ENCODE measurements around the gene JPH2.

DNA sequence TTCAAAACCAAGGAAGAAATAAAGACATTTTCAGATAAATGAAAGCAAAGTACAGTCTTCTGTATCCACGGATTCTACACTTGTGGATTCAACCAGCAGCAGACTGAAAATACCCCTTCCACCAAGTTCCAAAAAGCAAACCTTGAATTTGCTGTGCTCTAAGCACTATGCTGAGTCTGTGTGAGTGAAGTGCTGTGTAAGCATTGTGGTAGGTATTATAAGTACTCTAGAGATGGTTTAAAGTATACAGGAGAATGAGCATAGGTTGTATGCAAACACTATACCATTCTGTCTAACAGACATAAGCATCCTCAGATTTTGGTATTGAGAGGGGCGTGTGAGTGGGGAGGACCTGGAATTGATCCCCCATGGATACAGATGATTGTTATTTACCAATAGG, 14.0 kb upstream of the JPH2 start:
- TF ChIP-seq, protein P1, sequence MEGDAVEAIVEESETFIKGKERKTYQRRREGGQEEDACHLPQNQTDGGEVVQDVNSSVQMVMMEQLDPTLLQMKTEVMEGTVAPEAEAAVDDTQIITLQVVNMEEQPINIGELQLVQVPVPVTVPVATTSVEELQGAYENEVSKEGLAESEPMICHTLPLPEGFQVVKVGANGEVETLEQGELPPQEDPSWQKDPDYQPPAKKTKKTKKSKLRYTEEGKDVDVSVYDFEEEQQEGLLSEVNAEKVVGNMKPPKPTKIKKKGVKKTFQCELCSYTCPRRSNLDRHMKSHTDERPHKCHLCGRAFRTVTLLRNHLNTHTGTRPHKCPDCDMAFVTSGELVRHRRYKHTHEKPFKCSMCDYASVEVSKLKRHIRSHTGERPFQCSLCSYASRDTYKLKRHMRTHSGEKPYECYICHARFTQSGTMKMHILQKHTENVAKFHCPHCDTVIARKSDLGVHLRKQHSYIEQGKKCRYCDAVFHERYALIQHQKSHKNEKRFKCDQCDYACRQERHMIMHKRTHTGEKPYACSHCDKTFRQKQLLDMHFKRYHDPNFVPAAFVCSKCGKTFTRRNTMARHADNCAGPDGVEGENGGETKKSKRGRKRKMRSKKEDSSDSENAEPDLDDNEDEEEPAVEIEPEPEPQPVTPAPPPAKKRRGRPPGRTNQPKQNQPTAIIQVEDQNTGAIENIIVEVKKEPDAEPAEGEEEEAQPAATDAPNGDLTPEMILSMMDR (IDR thresholded peaks at IDR 0.05; ENCODE audit: low read depth, low read length), result no peak
- TF ChIP-seq EZH2phosphoT487 (IDR thresholded peaks at IDR 0.05; ENCODE audit: low read depth), result no peak

Data from OCI-LY3 (cell line).